NCI-H146 treated with DMSO at 0.1 percent for 48 hours (cell line): Measurements from ENCODE around the gene C6orf132.

Experiments
- DNase-seq: peaks from one replicate; lab custom pipeline; 2025; ENCODE audit not compliant: unreplicated experiment; lab: John Stamatoyannopoulos, UW

C6orf132 gene

DNA sequence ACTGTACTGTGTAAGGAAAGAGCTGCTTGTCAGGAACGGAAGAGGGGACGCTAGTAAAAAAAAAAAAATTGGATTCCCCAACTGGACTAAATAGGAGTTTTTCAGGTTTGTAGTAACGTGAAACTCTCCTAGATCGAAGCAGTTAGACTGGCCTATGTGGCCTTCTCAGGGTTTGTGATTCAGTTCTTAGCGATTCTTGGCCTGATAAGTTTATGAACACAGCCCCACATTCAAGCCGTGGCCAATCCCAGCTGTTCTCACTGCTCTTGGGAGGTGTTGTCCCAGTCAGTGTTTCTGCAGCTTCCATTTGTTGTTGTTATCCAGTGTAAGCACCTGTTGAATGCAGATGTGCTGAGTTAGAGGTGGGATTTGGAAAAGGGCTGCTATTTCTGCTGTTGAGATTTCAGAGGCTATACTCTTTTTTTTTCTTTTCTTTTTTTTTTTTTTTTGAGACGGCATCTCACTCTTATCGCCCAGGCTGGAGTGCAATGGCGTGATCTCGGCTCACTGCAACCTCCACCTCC lies 62.4 kb downstream of the C6orf132 start:
- no peak for DNase-seq

DNA sequence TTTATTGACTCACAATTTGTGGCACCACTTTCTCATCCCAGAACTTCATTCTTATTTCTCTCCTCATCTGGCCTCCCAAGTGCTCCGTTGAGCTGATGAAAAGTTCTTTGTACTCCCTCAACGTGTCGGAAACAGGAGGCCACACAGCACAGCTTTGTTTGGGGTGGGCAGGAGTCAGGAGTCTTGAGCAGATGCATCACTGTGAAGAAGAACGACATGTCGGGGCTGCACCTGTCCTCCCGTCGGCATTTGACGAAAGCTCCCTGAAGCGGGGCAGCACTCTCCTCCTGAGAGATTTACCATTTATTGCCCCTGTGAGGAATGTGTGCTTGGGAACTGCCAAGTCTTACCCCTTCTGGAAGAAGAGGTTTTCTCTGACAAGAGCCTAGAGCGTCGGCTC lies 64.0 kb downstream of the C6orf132 start:
- no peak for DNase-seq

DNA sequence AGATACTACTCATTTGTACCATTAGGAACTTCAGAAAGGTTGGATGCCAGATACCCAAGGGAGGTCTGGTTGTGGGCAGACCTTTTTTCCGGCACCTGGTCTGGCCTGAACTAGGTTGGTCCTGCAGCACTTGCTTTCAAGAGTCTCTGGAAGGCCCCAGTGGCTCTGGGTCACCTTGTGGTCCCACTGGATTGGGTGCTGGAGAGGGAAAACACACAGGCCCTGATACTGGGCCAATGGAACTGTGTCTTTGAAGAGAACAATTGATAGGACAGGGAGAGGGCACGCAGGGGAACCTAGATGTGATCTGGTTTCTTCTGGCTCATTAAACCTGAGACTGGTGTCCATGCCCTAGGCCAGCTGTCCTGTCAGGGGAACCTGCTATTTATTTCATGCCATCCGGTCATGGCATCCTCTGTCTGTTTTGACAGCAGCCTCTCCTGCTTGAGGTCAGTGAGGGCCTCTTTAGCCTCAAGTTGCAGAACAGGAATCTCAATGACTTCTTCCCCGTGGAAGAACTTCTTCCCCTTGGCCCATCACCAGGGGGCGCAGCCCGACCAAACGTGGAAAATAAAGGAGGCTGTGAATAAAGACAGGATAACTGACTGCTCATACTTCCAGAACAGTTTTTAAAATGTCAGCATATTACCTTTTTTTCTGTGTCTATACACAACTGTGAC lies 67.1 kb downstream of the C6orf132 start:
- DNase-seq: peak; percentile 39

DNA sequence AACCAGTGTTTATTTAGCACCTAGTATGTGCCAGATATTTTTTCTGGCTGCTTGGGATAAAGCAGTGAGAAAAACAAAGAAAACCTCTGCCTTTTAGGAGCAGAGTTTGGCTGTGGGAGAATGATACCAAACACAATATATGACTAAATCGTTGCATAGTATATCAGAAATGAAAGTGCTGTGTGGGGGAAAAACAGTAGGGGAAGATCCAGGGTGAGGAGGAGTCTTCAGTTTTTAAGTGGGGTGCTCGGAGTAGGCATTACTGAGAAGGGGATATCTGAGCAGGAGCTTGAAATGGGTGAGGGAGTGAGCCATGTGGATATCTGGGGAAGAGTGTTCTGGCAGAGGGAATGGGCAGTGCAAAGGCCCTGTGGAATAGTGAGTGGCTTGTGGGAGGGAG lies 69.1 kb downstream of the C6orf132 start:
- DNase-seq: no peak

DNA sequence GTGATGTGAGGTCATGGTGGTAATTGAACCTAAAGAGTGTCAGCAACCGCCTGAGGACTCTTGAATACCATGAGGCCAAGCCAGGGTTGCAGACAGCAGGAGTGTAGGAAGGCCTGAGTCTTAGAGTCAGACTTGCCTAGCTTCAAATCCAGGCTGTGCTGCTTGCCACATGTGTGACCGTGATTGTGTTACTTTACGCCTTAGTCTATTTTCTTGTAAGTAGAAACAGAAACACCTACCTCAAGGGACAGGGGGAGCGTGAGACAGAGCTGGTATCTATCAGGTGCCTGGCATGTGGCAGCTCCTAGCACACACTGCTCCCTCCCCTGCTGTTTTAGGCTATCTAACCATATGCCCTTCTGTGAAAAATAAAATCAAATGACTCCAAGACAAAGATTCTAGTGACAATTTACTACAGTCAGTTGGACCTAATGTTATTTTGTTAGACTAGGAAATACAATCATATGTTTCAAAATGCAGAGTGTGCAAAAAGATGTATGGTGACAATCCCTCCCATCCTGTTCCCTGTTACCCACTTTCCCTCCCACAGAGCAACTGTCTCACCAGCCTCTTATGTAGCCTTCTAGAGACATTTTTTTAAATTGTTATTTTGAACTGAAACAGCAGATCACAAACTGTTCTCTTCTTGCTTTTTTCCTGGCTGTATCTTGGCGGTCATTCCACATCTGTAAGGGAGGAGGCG lies 70.4 kb downstream of the C6orf132 start:
- no peak for DNase-seq

DNA sequence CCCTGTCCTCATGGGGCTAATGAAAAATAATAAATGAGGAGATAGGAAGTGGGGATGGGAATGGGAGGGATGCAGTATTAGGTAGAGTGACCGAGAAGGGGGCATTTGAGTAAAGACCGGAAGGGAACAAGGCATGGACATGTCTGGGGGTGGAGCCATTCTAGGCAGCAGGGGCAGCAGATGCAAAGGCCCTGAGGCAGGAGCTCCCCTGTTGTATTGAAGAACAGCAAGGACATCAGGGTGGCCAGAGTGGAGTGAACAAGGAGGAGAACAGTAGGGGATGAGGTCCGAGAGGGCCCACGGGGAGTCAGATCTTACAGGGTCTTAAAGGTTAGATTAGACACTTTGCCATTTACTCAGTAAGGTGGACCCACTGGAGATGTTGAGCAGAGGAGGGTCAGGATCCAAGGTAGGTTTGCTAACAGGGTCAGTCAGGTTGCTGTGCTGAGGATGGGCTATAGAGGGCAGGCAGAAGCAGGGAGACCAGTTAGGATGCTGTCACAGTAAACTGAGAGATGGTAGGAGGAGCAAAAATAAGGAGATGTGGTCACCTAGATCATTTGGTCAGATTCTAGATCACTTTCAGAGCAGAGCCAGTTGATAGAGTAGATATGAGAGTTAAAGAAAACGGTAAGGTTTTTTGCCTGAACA lies 73.4 kb downstream of the C6orf132 start:
- no peak for DNase-seq

DNA sequence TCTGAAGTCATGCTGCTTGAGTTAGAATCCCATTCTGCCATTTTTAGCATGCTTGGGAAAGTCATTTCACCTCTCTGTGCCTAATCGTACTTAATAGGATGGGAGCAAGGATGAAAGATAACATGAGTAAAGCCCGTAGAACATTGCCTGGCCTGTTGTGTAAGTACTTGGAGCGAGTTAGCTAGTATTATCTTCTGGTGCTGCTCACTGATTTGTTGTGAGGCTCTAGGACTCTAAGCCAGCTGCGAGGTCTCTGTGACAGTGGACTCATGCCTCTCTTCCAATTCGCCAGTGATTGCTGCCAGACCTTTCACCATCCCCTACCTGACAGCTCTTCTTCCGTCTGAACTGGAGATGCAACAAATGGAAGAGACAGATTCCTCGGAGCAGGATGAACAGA lies 74.2 kb downstream of the C6orf132 start:
- DNase-seq: no peak

DNA sequence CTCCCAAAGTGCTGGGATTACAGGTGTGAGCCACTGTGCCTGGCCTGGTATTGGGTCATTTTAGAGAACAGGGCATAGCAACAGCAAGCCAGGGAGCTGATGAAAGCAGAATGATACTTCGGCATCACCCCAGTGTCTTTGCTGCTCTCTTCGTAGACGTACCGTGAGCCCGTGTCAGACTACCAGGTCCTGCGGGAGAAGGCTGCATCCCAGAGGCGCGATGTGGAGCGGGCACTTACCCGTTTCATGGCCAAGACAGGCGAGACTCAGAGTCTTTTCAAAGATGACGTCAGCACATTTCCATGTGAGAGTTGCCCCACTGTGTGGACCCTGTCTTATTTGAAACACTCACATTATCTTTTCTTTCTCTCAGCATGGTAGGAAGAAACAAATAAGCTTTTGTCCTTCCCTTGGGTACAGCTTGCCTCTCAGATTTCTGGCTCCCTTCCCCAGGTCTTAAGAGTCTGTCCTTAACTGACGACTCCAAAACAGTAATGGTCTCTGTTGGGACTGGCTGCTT lies 76.2 kb downstream of the C6orf132 start:
- no peak for DNase-seq

DNA sequence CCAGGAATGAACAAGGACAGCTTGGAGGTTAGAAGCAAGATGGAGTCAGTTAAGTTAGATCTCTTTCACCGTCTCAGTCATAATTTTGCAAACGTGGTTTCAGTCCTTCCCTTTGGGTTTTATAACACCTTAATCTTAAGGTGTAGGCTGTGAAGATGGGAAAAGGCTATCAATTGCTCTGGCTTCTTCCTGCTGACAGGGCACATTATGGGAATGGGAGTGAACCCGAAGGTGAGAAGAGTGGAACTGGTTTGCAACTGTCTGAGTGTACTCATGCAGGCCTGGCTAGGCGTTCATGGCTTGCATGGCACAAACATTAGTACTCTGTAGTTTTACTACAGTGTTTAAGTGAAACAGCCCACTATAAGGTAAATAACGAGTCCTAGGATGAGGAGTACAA lies 82.7 kb downstream of the C6orf132 start:
- no peak for DNase-seq

DNA sequence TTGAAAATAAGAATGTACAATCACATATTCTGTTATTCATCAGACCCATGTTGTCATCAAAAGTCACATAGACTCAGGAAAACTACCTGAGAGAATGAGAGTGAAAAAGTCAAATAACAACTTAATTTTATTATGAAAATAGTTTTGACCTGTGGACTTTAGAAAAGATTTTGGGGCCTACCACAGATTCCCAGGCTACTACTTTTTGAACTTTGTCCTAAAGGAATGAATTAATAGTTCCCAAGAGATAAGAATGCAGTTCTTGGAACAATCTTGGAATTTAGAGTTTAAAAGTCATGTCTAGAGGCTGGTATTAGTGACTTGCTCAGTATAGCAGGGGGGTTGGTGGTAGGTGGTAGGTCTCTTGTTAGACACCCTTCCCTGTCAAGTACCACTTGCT lies 88.8 kb downstream of the C6orf132 start:
- no peak for DNase-seq

DNA sequence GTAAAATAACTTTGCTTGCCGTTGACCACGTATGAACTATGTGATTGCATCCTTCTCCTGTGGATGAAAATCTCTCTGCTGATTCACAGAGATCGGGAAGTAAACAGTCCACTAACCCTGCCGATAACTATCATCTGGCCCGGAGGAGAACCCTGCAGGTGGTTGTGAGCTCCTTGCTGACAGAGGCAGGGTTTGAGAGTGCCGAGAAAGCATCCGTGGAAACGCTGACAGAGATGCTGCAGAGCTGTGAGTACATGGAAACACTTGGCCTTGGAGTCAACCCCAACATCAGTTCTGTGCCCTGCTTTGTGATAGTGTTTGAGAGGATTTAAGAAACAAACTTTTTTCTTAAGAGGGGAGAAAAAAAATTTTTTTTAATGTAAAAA lies 91.2 kb downstream of the C6orf132 start:
- no peak for DNase-seq
